GM18517 (cell line): ENCODE results near the gene RASAL1.

Source experiments
- ATAC-seq: cut with Tn5 transposase; IDR thresholded peaks from one replicate; pipeline ENCODE4 v1.9.1; 2021; ENCODE audit warnings: mild to moderate bottlenecking, moderate library complexity; ENCODE audit not compliant: unreplicated experiment

RASAL1 gene

DNA sequence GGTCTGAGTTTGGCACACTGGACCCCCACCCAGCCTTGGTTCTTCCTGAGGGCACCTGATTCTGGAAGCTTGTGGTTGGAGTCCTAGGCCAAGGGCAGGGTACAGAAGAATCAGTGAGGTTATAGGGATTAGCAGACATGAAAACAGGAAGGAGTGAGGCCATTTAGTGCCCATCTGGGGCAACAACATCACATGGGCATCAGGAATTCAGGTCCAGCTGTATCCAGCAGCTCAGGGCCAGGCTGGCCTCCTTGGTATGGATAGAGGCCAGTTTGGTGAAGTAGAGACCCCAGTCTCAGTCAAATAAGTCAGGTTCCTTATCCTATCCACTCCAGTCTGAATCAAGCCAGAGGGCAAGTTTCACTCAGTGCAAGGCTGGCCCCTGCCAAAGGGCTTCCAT, 36.2 kb downstream of the RASAL1 start:
- no peak for ATAC-seq

DNA sequence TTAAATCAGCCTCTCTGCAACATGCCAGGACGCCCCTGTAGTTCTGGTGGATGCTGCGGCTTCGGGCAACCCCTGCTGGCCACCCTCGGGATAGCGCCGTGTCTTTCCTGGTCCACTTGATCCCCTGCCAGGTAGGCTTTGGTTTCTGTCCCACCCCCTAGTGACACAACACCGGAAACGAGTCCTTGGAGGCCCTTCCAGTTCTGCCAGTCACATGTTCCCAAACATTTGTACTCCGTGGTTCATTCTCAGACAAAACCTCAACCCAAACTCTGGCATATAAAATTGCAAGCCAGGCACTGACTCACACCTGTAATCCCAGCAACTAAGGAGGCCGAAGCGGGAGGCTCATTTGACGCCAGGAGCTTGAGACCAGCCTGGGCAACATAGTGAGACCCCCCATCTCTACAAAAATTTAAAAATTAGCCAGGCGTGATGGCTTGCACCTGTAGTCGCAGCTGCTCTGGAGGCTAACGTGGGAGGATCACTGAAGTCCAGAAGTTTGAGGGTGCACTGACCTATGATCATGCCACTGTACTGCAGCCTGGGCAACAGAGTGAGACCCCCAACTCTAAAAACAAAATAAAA, 37.0 kb downstream of the RASAL1 start:
- no peak for ATAC-seq

DNA sequence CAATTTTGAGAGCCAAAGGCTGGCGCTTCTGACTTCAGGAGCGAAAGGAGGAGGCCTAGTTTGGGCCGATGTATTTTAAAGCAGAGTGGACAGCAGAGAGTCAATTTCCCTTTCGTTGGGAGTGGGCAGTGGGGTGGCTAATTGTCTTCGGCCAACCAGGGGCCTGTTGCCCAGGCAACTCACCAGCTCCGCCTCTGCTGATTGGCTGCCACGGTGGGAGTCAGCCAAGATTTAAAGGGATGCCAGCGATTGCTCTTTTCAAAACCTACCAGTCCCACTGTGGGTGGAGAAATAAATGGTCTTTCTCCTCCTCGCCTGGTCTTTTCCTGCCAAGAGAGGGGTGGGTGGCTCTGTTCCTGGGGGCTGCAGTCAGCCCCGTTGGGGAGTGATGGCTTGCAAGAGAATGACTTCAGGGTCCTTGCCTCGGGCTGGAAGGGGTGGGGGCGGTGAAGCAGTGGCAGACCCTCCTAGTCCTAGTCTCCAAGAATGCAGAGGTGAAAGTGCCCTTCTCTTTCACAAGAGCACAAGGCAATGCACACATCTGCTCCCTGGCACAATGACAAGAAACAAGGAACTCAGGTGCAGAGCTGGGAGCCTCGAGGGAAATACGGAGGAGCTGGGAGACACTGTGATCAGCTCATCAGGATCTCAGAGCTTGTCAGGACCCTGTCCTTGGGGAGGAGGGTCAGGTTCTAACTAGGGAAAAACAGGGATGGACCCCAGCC, 37.7 kb downstream of the RASAL1 start:
- no peak for ATAC-seq

DNA sequence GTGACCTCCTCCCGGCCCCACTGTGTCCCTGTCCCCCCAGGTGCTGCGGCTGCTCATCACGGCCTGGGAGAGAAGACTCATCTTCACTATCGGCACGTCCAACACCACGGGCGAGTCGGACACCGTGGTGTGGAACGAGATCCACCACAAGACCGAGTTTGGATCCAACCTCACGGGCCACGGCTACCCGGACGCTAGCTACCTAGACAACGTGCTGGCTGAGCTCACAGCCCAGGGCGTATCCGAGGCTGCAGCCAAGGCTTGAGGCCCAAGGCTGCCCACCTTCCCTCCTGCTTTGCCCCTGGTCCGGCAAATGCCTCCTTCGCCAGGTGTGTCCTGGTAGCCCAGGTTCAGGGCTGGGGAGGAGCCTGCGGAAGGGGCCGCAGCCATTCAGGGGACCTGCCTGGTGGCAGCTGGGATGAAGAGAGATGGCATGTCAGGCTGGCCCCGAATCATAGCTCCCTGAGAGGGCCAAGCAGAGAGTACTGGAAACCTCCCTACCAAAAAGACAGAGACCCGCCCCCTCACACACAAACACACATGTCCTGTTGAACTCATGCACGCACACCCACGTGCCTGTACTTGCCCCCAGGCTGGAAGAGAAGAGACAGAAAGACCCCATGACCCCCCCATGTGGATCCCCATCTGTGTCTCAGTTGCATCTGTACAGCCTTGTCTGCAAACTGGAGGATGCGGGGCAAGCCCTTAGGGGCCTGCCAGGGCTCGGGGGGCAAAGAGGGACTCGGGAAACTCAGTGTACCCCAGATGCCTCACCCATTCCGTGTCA, 38.7 kb downstream of the RASAL1 start:
- no peak for ATAC-seq

DNA sequence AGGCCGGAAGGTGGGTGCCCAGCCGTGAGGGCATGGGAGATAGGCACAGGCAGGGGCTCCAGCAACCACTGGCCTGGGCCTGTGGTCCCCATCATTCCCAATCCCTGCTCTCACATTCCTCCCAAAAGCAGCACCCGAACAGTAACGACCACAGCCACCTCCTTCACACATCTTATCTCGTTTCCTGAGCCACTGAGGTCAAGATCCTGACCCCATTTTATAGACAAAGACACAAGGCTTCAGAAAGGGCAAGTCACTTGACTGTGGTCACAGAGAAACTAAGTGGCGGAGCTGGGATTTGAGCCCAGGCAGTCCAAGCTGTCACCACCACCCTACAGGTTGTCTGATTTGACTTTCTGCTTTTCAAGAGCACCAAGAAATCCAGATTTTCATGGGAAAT, 40.2 kb downstream of the RASAL1 start:
- no peak for ATAC-seq

DNA sequence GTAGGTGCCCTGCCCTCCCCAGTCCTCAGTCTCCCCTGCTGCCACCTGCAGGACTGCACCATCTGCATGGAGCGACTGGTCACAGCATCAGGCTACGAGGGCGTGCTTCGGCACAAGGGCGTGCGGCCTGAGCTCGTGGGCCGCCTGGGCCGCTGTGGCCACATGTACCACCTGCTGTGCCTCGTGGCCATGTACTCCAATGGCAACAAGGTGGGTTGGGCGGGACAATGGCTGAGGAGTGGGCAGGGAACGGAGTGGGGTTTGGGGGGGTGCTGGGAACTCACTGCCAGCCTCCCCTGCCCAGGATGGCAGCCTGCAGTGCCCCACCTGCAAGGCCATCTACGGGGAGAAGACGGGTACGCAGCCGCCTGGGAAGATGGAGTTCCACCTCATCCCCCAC, 40.8 kb downstream of the RASAL1 start:
- no peak for ATAC-seq

DNA sequence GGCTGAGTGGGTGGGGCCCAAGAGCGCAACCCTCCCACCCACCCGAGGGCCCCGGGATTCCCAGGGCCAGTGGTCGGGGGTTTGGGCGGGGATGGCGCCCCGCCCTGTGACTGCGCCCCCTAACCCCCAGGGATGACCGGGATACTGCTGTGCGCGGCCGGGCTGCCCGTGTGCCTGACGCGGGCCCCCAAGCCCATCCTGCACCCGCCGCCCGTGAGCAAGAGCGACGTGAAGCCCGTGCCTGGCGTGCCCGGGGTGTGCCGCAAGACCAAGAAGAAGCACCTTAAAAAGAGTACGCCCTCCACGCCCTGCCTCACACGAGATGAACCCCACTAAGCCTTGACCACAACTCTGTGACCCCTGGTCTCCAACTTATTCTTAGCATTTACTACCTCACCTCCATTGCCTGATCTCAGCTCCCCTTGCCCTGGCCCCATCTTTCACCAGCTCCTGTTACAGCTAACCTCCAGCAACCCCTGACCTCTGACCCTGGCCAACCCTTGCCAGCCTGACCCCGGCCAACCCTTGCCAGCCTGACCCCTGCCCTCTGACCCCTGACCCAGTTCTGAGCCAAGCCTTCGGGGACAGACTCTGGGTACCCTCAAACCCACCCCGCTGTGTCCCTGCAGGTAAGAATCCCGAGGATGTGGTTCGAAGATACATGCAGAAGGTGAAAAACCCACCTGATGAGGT, 42.0 kb downstream of the RASAL1 start:
- no peak for ATAC-seq

DNA sequence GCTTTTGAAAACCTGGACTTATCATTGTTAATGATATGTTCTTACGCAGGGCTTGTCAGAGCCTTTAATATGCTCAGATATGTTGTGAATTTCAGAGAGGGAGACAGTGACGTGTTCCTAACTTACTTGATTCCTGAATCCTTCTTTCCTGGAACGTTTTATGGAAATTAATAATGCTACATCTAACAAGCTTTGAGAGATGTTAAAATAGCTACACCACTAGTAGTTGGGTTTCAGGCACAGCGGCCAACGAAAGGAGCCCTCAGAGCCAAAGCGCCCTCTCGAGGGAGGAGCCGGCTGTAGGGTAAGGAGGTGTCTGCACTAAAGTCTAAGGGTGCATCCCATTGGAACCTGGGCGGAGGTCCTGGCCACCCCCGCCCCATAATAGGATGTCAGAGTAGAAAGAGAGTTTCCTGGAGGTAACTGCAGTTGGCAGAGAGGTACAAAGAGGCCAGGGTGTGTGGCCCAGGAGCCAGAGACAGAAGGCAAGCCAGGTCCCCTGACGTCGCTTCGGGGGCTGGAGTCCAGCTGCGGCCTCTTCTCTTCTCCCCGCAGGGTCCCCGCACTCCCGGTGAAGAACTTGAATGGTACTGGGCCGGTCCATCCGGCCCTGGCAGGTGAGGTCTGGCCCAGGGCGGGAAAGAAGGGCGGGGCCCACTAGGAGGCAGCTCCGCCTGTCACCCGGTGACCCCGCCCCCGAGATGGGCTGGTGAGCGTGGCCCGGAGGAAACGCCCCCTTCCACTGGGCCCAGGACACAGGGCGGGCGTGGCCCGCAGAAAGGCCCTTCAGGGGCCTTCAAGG, 42.8 kb downstream of the RASAL1 start:
- ATAC-seq = no peak

DNA sequence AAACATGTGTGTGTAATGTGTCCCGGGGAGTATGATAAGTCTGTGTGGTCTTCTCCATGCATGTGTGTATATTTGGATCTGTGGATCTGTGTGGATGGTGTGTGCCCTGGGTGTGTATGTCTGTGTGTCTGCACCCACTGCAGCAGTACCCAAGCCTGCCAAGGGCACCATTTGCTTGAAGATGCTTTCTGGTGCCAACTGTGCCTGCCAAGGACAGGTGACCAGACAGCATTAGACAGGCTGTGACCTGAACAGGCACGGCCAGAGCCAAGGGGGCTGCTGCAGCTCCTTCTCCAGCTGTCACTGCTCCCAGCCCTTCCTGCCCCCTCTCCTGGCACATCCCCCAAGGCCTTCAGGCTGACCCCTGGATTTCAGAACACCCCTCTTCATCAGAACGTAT, 44.1 kb downstream of the RASAL1 start:
- no peak for ATAC-seq

DNA sequence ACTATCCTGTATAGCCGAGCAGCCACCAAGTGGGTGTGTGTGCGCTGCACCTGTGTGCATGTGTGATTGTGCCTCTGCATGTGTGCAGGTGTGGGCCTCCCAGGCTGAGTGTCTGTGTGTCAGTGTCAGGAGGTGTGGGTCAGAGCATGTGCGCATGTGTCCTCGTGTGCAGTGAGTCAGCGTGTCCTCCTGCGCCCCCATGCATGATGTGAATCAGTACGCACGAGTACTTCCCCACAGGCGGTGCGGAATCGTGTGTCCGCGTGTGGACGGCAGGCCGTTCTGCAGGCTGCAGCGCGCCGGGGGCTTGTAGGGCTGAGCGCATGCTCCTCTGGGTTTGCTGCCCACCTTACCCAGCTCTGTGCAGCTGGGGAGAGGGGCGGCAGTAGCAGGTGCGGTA, 44.8 kb downstream of the RASAL1 start:
- no peak for ATAC-seq

DNA sequence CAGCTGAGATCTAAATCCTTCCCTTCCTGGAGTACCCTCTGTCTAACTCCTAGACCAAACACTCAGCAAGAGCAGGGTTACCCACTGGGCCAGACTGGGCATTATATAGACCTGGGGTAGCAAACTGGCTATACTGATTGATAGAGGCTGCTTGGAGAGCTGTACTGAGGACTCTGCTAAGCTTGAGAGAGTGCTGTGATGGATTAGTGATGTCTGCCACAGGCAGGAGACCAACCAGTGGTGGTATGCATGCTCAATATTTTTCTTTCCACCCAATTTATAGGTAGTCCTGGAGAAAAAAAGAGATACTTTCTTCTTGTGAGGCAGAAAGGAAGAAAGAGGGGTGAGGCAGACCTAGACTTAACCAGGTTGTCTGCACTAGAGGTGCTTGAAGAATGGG, 45.7 kb downstream of the RASAL1 start:
- no peak for ATAC-seq

DNA sequence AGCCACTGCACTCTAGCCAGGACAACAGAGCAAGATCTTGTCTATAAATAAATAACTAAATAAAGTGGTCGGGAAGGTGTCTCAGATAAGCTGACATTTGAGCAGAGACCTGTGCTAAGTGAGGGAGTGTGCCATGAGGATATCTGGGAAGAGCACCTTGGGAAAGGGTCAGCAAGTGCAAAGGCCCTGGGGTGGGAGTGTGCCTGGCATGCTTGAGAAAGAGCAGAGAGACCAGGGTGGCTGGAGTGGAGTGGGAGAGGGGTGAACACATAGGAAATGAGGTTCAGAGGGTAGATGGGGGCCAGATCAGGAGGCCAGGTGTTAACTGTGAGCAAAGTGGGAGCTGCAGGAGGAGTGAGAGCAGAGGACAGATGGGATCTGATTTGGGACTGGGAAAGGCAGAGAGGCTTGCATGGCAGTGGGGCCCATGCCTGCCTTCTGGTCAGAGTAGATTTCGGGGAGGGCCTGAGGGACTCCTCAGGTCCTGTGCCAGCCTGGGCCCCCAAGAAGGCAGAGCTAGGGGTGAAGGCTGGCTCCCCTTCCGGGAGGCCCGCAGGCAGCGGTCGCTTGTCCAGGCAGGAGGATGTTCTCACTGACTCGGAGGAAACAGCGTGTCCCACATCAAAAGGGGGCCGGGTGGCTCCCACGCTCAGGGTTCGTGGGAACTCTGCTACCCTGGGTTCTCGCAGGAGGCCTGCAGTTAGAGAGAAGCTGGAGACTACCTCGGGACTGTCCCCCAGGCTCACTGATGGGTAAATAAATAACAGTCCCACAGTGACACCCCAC, 46.4 kb downstream of the RASAL1 start:
- ATAC-seq = no peak

DNA sequence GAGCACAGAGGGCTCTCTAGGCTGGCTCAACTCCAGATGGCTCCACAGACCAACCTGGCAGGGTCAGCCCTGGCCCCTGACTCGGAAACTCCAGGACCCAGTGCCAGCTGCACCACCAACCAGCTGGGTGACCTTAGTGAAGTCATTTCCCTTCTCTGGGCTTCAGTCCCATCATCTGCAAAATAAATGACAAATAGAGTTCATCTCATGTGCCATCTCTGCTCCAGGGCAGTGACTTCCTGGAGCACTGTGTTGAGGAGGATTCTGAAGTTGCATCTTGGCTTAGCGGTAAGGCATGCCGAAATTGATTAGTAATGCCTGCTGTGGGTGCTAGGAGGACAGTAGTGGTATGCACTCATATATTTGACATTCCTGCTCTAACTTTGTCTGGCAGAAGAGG, 47.5 kb downstream of the RASAL1 start:
- ATAC-seq = no peak

DNA sequence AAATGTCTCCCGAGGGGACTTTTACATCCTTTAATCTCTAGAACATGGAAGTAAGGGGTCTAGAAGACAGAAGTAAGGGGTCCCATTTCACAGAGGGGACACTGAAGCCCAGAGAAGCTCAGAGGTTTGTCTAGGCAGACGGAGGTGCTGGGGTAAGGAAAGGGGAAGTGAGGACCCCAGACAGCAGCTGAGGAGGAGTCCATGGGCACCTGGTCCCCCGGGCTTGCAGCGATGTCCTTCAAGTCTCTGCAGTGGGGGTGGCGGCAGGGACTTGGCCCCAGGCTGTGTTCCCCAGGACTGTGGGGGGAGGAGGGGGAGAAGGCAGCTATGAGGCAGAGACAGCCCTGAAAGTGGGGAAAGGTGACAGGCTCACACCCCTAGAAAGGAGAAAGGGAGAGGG, 48.4 kb downstream of the RASAL1 start:
- ATAC-seq = no peak

DNA sequence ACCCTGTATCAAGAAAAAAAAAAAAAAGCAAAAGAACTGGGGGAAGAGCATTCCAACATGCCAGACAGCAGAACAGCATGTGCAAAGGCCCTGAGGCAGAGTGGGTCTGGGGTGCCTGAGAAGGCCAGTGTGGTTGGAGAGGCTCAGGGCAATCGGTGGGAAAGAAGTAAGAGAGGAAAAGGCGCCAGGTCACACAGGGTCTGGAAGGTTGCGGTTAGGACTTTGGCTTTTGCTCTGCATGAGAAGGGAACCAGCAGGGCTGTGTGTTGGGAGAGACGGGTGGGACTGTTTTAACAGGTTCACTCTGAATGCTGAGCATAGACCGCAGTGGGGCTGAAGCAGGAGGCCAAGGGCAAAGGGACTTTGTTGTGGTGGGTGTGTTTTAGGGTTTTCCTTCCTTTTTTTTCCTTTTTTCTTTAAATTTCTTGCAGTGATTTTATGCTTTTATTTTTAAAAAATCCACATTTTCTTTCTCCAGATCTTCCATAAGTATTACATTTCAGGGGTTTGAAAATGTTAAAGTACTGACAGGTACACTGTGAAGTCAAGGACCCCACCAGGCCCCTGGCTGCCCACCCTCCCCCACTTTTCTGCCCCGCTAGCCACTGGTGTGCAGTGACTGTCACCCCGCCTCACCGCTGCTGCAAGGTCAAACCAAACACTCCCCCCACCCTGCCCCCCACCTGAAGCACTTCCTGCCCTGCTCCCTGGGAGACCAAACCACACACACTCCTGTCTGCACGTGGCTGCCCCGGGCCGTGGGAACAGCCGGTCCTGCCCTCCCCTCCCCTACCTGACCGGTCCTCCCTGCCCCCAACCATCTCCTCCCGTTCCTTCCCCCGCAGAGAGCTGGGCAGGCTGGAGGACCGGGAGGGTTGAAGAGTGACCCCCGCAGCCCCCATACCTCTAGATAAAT, 49.1 kb downstream of the RASAL1 start:
- ATAC-seq = no peak

DNA sequence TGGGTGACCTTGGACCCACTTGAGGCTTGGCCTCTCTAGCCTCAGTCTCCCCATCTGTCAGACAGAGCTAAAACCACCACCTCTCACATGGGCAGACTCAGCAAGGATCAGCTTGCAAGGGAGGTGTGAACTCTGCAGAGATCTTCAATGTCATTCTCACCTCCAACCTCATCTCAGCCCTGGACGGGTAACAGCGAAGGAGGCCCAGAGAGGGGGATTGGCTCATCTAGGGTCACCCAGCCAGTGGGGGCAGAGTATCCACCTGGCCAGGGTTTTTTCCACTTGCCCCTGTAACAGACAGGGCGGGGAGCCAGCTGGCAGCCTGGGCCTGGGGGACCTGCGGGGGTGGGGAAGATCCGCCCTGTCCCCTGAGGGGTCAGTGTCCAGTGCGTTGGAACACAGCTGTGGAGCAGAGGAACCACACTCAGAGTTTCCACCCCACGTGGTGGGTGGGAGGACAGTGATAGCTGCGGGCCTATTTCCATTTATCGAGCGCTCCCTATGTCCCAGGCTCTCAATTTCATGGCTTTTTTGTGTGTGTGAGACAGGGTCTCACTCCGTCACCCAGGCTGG, 51.6 kb downstream of the RASAL1 start:
- no peak for ATAC-seq

DNA sequence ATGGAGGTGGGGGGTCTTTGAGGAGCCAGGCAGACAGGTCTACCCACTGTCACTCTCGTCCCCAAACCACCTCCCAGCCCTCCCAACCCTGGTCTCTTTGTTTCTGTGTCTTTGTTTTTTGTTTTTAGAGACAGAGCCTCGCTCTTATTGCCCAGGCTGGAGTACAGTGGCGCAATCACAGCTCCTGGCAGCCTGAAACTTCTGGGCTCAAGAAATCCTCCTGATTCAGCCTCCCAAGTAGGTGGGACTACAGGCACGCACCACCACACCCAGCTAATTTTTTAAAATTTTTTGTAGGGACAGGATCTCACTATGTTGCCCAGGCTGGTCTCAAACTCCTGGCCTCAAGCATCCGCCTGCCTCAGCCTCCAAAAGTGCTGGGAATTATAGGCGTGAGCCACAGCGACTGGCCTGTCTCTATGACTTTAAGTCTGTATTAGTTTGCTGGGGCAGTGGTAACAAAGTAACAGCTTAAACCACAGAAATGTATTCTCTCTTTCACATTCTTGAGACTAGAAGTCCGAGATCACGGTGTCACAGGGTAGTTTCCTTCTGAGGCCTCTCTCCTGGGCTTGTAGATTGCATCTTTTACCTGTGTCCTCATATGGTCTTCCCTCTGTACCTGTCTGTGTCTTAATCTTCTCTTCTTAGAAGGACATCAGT, 52.9 kb downstream of the RASAL1 start:
- no peak for ATAC-seq

DNA sequence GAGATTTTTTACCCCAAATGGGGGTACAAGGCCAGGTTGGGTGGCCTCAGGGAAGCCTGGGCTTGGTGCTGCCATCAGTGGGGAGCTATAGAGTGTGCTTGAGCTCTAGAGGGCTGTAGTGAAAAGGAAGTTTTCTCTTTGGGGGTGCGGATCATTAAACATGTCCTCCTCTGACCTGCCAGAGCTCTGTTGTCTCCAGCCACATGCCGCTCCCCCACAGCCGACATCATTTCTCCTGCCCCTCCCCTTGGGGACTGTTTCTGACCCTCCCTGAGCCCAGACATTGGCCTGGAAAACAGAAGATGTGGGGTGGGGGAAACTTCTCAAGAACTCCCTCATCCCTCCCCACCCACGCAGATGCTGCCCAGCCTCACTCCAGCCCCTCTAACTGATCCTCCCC, 53.7 kb downstream of the RASAL1 start:
- no peak for ATAC-seq
